ENCODE data around the gene BSPRY. TPM values are rescaled to one million over a fixed set of nuclear protein-coding genes. Genes with fewer than 3 reads are reported as not detected.

The BSPRY gene
- total and polyA plus RNA-seq, 4 experiments from 2014 or later: 0.24 to 0.93 TPM; not detected in 2

GRCh38 chr9:113391917-113392316 lies 42.6 kb downstream of the BSPRY start:
- ChIA-PET POLR2A (ENCODE audit: partially characterized antibody) (interaction anchor here (0.6 kb wide), 1 partner anchor 9 kb away, joined by 3 read pairs; the partner anchor contains the start of gene ALAD), CTCF (ENCODE audit: partially characterized antibody) (interaction anchor here (2.1 kb wide), 1 partner anchor 10 kb away, joined by 8 read pairs; the partner anchor contains the start of gene ALAD)
- Histone ChIP-seq H3K27ac (ENCODE audit: low read depth, low read length) (no peak overlapping the region), H3K4me3 (ENCODE audit: low read length in 2 of 2) (no peak overlapping the region), H3K4me1 (ENCODE audit: insufficient read depth, low read length) (no peaks in the 10 kb centered on the region), H3K9me3 (ENCODE audit: control insufficient read depth in 1 of 2, low read length in 2 of 2) (no peaks in the 10 kb centered on the region), H3K36me3 (ENCODE audit: insufficient read depth, low read length) (peaks cover 36% of the 10 kb centered on the region), H3K27me3 (ENCODE audit: insufficient read depth, low read length) (no peaks in the 10 kb centered on the region)
- intact Hi-C loops (cut with micrococcal nuclease): no loop called here
- Mint-ChIP-seq H3K27ac (peak overlapping the region in 2 of 7 donors; percentile 24 to 72), H3K9me3 (no peaks in the 10 kb centered on the region), H3K27me3 (no peaks in the 10 kb centered on the region), H3K4me1 (peaks cover 0 to 6% (median 3%) of the 10 kb centered on the region in 4 donors), H3K4me3 (no peak overlapping the region), H3K36me3 (peaks cover 24 to 53% of the 10 kb centered on the region in 2 donors)
- no peak for DNase-seq

GRCh38 chr9:113393281-113393680 lies 43.9 kb downstream of the BSPRY start:
- POLR2A ChIA-PET (ENCODE audit: partially characterized antibody): no interaction called here
- Histone ChIP-seq H3K36me3 (ENCODE audit: insufficient read depth, low read length) (peaks cover 32% of the 10 kb centered on the region), H3K27ac (ENCODE audit: low read depth, low read length) (no peak overlapping the region), H3K4me3 (ENCODE audit: low read length in 2 of 2) (no peak overlapping the region), H3K9me3 (ENCODE audit: control insufficient read depth in 1 of 2, low read length in 2 of 2) (no peaks in the 10 kb centered on the region), H3K4me1 (ENCODE audit: insufficient read depth, low read length) (no peaks in the 10 kb centered on the region), H3K27me3 (ENCODE audit: insufficient read depth, low read length) (no peaks in the 10 kb centered on the region)
- Mint-ChIP-seq H3K9me3 (no peaks in the 10 kb centered on the region), H3K36me3 (peaks cover 11 to 40% of the 10 kb centered on the region in 2 donors), H3K4me1 (peaks cover 0 to 6% (median 3%) of the 10 kb centered on the region in 4 donors), H3K27ac (peak overlapping the region in 1 of 7 donors; percentile 23), H3K4me3 (no peak overlapping the region), H3K27me3 (no peaks in the 10 kb centered on the region)
- no peak for DNase-seq
- intact Hi-C loops (cut with micrococcal nuclease): no loop called here
- CTCF ChIA-PET (ENCODE audit: partially characterized antibody): interaction anchor here (0.6 to 2.1 kb wide), 2 partner anchors 8 to 97 kb away, joined by 3 to 8 read pairs; partner anchors contain the start of gene ALAD

- no peak overlapping the region for H3K4me3 Mint-ChIP-seq
- no peaks in the 10 kb centered on the region for H3K27me3 Mint-ChIP-seq
- H3K4me1 Mint-ChIP-seq: peaks cover 10 to 17% (median 14%) of the 10 kb centered on the region in 4 donors
- ChIA-PET CTCF (ENCODE audit: partially characterized antibody) (interaction anchor here (1.3 kb wide), 1 partner anchor 15 kb away, joined by 3 read pairs; the partner anchor contains the start of genes C9orf43 and POLE3), POLR2A (ENCODE audit: partially characterized antibody) (no interaction called here)
- no peaks in the 10 kb centered on the region for H3K9me3 Mint-ChIP-seq
- Histone ChIP-seq H3K4me1 (ENCODE audit: insufficient read depth, low read length) (peaks cover 6% of the 10 kb centered on the region), H3K9me3 (ENCODE audit: control insufficient read depth in 1 of 2, low read length in 2 of 2) (no peaks in the 10 kb centered on the region), H3K27ac (ENCODE audit: low read depth, low read length) (no peak overlapping the region), H3K4me3 (ENCODE audit: low read length in 2 of 2) (no peak overlapping the region), H3K27me3 (ENCODE audit: insufficient read depth, low read length) (no peaks in the 10 kb centered on the region), H3K36me3 (ENCODE audit: insufficient read depth, low read length) (peaks cover 15% of the 10 kb centered on the region)
- H3K27ac Mint-ChIP-seq: peak overlapping the region in 1 of 7 donors; percentile 35
- no peak for DNase-seq
- H3K36me3 Mint-ChIP-seq: peaks cover 5 to 31% of the 10 kb centered on the region in 2 donors
- intact Hi-C loops (cut with micrococcal nuclease): no loop called here
These were observed 45.9 kb downstream of the BSPRY start for GRCh38 chr9:113395000-113395861.

GRCh38 chr9:113397203-113397631 lies 47.9 kb downstream of the BSPRY start:
- H3K9me3 ChIP-seq (ENCODE audit: control insufficient read depth in 1 of 2, low read length in 2 of 2): no peaks in the 10 kb centered on the region
- DNase-seq: no peak
- H3K4me3 ChIP-seq (ENCODE audit: low read length in 2 of 2): no peak overlapping the region
- ChIA-PET CTCF (ENCODE audit: partially characterized antibody) (interaction anchor here (1.4 to 1.6 kb wide), 2 partner anchors 9 to 13 kb away, joined by 4 to 6 read pairs; partner anchors contain the start of genes C9orf43 and POLE3), POLR2A (ENCODE audit: partially characterized antibody) (no interaction called here)
- no peak overlapping the region for H3K27ac ChIP-seq (ENCODE audit: low read depth, low read length)
- peaks cover 16% of the 10 kb centered on the region for H3K4me1 ChIP-seq (ENCODE audit: insufficient read depth, low read length)
- Mint-ChIP-seq H3K36me3 (peaks cover 5 to 17% of the 10 kb centered on the region in 2 donors), H3K27ac (no peak overlapping the region), H3K9me3 (no peaks in the 10 kb centered on the region), H3K4me1 (peaks cover 15 to 31% (median 23%) of the 10 kb centered on the region in 4 donors), H3K4me3 (no peak overlapping the region), H3K27me3 (no peaks in the 10 kb centered on the region)
- intact Hi-C loops (cut with micrococcal nuclease): no loop called here
- no peaks in the 10 kb centered on the region for H3K36me3 ChIP-seq (ENCODE audit: insufficient read depth, low read length)
- no peaks in the 10 kb centered on the region for H3K27me3 ChIP-seq (ENCODE audit: insufficient read depth, low read length)

GRCh38 chr9:113398796-113399195 lies 49.5 kb downstream of the BSPRY start:
- no peaks in the 10 kb centered on the region for H3K9me3 ChIP-seq (ENCODE audit: control insufficient read depth in 1 of 2, low read length in 2 of 2)
- H3K36me3 Mint-ChIP-seq: peaks cover 0 to 6% of the 10 kb centered on the region in 2 donors
- H3K27ac Mint-ChIP-seq: peak overlapping the region in 1 of 7 donors; percentile 63
- H3K4me1 ChIP-seq (ENCODE audit: insufficient read depth, low read length): peaks cover 16% of the 10 kb centered on the region
- no peak for DNase-seq
- H3K9me3 Mint-ChIP-seq: no peaks in the 10 kb centered on the region
- no peaks in the 10 kb centered on the region for H3K27me3 ChIP-seq (ENCODE audit: insufficient read depth, low read length)
- H3K36me3 ChIP-seq (ENCODE audit: insufficient read depth, low read length): no peaks in the 10 kb centered on the region
- ChIA-PET CTCF (ENCODE audit: partially characterized antibody) (interaction anchor here (0.5 to 8.5 kb wide), 7 partner anchors 7 to 257 kb away, joined by 3 to 72 read pairs (median 6); partner anchors contain the start of genes C9orf43 and POLE3), POLR2A (ENCODE audit: partially characterized antibody) (interaction anchor here (1.1 kb wide), 1 partner anchor 24 kb away, joined by 3 read pairs; no protein-coding TSS in a partner anchor)
- no peaks in the 10 kb centered on the region for H3K27me3 Mint-ChIP-seq
- H3K4me3 Mint-ChIP-seq: peak overlapping the region in 5 of 8 donors; percentile 32 to 77 (median 65)
- H3K27ac ChIP-seq (ENCODE audit: low read depth, low read length): no peak overlapping the region
- no peak overlapping the region for H3K4me3 ChIP-seq (ENCODE audit: low read length in 2 of 2)
- intact Hi-C loops (cut with micrococcal nuclease): no loop called here
- H3K4me1 Mint-ChIP-seq: peaks cover 15 to 31% (median 23%) of the 10 kb centered on the region in 4 donors

GRCh38 chr9:113399646-113400200 lies 50.4 kb downstream of the BSPRY start:
- peaks cover 16% of the 10 kb centered on the region for H3K4me1 ChIP-seq (ENCODE audit: insufficient read depth, low read length)
- no peak overlapping the region for H3K27ac ChIP-seq (ENCODE audit: low read depth, low read length)
- no peak for DNase-seq
- no peaks in the 10 kb centered on the region for H3K27me3 Mint-ChIP-seq
- H3K4me1 Mint-ChIP-seq: peaks cover 15 to 31% (median 23%) of the 10 kb centered on the region in 4 donors
- H3K36me3 ChIP-seq (ENCODE audit: insufficient read depth, low read length): no peaks in the 10 kb centered on the region
- H3K4me3 Mint-ChIP-seq: peak overlapping the region; percentile 75 to 96 (median 78)
- CTCF ChIA-PET (ENCODE audit: partially characterized antibody): interaction anchor here (0.9 to 8.5 kb wide), 8 partner anchors 9 to 257 kb away, joined by 3 to 72 read pairs (median 25); partner anchors contain the start of genes C9orf43, CDC26, POLE3 and WDR31
- intact Hi-C loops (cut with micrococcal nuclease): loop anchor here (2.0 kb wide), 1 partner anchor 47 kb away; no protein-coding TSS in a partner anchor
- peak overlapping the region in 4 of 7 donors; percentile 42 to 78 (median 62) for H3K27ac Mint-ChIP-seq
- H3K36me3 Mint-ChIP-seq: peaks cover 0 to 6% of the 10 kb centered on the region in 2 donors
- H3K9me3 ChIP-seq (ENCODE audit: control insufficient read depth in 1 of 2, low read length in 2 of 2): no peaks in the 10 kb centered on the region
- H3K9me3 Mint-ChIP-seq: no peaks in the 10 kb centered on the region
- no peaks in the 10 kb centered on the region for H3K27me3 ChIP-seq (ENCODE audit: insufficient read depth, low read length)
- no peak overlapping the region for H3K4me3 ChIP-seq (ENCODE audit: low read length in 2 of 2)
- POLR2A ChIA-PET (ENCODE audit: partially characterized antibody): interaction anchor here (2.4 to 4.9 kb wide), 4 partner anchors 12 to 180 kb away, joined by 18 to 93 read pairs (median 20); partner anchors contain the start of genes C9orf43, CDC26, HDHD3 and POLE3
